NCI-H187 treated with DMSO at 0.1 percent for 48 hours (cell line): ENCODE measurements around the gene KCNQ1OT1.

ENCODE experiments used
- DNase-seq: peaks from one replicate; lab custom pipeline; 2025; lab: John Stamatoyannopoulos, UW

KCNQ1OT1 gene

DNA sequence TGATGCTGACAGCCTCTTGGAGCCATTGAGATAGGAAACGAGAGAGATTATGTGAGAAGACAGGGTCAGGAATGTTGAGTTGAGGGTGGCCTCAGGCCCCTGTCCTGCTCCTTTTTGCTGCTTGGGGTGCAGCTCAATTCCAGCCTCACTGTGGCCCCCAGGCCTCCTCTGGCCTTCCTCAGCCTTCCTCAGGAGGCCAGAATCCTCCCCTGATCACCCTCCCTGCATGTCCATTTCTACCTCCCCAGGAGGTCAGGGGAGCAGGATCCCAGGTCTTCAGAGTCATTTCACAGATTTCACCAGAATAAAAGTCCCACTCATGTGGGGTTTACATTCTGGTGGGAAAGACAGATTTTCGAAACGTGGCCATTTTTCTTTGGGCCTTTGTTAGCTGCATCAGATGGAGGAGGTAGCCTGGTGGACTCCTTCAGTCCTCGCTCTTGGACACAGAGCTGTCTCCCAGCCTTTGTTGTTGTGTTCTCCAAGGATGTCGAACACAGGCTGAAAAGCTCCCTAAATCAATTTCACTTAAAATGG lies 2.2 kb upstream of the KCNQ1OT1 start:
- no peak for DNase-seq

DNA sequence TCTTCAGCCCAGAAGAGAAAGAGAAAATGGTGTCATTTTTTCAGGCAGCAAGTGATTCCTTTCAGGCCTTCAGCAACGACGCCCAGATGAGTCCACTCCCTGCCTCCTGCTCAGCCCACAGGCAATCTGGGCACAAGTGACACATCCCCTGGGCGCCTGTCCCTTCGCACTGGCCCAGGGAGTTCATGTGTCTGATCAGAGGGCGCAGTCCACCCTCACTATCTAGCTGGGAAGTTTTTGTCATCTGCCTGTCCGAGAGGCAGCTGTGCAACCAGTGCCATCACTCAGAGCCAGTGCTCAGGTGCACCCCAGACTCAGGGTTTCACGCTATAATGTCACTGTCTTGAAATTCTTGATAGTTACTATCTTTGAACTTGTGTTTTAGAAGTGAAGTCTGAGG lies 1.4 kb upstream of the KCNQ1OT1 start:
- DNase-seq = no peak

- no peak for DNase-seq
Measured at GRCh38 chr11:2700415-2701211, 819 bp upstream of the KCNQ1OT1 start.

GRCh38 chr11:2699185-2699530 lies 636 bp downstream of the KCNQ1OT1 start:
- no peak for DNase-seq

DNA sequence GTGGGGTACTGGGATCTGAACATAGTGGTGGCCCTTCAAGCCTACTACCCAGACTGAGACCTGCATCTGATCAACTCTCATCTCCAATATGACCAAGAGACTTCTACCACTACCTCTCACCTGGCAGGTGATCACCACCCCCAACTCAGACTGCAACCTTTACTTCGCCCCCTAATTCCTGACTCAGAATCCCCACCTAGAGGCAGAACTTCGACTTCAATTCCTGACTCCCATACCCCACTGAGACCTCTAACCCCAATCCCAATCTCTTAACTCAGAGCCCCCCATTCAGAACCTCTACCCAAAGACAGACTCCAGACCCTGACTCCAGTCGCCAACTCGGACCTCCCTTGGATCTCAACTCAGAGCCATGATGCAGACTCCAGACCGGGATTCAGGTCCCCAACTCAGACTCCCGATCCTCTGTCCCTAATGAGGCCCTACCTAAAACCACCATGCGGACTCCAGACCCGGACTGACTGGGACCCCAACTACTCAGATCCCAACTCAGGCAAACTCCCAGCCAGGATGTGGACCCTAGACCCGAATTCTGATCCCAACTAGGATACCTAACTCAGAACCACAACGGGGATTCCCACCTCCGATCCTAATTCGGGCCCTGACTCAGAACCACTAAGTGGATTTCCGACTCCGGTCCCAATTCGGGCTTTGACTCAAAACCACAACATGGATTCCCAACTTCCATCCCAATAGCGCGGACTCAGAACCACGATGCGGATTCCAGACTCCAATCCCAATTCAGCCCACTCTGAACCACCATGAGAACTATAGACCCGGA lies 1.2 kb downstream of the KCNQ1OT1 start:
- no peak for DNase-seq

DNA sequence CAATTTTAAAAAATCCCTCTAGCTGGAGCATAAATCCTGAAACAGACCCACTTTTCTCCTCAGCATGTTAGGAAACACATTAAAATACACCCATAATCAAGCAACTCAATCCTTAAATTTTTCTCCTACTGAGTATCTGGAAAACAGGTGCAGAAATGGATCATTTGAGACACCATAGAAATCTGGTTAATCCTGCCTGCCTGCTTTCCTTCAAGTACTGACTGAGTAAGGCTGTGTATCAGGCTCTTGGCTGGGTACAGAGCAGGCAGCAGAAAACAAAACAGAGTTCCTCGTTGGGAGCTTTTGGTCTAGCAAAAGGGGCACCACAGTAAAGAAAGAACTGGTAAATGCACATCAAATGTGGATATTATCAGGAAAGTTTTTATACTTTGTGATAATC lies 1.9 kb downstream of the KCNQ1OT1 start:
- no peak for DNase-seq

DNA sequence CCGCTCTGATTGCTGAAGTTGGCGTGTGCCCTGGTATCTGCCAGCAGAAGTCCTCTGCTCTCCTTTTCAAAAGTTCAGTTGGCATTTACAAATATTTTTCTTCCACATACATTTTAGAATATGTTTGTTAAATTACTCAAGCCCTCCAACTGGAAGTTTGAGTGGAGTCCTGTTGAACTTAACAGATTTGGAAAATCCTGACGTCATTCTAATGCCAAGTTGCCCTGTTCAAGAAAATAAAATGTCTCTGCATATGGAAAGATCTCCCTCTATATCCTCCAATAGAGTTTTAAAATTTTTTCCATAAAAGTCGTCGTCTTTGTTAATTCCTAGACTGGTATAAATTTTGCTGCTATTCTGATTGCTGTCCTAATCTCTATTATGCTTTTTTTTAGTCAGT lies 3.3 kb downstream of the KCNQ1OT1 start:
- no peak for DNase-seq

GRCh38 chr11:2694995-2695939 lies 4.5 kb downstream of the KCNQ1OT1 start:
- no peak for DNase-seq

DNA sequence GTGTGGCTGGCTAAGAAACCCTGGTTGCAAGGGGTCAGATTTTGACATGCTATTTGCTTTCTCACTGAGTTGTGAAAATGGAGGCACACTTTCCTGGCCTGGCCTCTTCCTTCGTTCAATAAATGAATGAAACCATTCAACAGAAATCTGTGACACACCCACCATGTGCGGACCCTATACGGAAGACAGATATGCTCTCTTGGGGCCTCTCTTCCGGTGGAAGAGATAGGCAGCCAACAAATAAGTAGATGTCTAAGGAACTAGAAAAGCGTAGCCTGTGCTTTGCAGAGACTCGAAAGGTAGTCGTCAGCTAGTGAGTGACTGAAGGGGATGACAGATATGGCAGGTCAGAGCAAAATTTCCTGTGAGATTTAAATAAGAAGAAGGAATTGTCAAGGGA lies 5.3 kb downstream of the KCNQ1OT1 start:
- no peak for DNase-seq

GRCh38 chr11:2693271-2694261 lies 6.2 kb downstream of the KCNQ1OT1 start:
- DNase-seq = no peak

- DNase-seq = no peak
Measured at GRCh38 chr11:2691991-2692875, 7.6 kb downstream of the KCNQ1OT1 start.

DNA sequence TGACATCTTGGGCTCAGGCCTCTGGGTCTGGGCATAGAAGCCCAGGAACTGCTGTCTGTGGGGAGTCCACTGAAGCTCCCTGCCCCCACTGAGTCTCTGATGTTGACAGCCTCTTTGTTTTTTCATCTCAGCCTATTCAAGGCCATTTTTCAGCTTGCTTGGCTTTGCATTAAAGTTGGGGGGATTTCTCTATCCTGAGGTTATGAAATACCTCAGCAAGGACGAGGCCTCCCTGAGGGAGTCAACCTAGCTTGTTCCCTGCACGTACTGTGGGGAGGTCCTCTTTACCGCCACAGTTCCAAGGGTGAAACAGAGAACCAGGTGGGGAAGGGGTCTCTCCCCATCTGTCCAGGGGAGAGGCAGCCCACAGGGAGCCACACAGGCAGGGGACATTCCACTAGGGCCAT lies 8.4 kb downstream of the KCNQ1OT1 start:
- no peak for DNase-seq

- DNase-seq = no peak
Measured at GRCh38 chr11:2690596-2691354, 9.0 kb downstream of the KCNQ1OT1 start.

GRCh38 chr11:2689651-2690575 lies 9.9 kb downstream of the KCNQ1OT1 start:
- no peak for DNase-seq

GRCh38 chr11:2688381-2689231 lies 11.2 kb downstream of the KCNQ1OT1 start:
- no peak for DNase-seq

GRCh38 chr11:2687782-2688191 lies 12.0 kb downstream of the KCNQ1OT1 start:
- no peak for DNase-seq

- no peak for DNase-seq
Measured at GRCh38 chr11:2687223-2687530, 12.6 kb downstream of the KCNQ1OT1 start.
